ENCODE results near the gene KIF19. TPM values are rescaled to one million over a fixed set of nuclear protein-coding genes. Genes with fewer than 3 reads are reported as not detected.
"Not testable (repeated sequence)": the region's sequence is repeated elsewhere in the genome, so short reads cannot be mapped to it uniquely, and the experiment has no call there.

The KIF19 gene, protein sequence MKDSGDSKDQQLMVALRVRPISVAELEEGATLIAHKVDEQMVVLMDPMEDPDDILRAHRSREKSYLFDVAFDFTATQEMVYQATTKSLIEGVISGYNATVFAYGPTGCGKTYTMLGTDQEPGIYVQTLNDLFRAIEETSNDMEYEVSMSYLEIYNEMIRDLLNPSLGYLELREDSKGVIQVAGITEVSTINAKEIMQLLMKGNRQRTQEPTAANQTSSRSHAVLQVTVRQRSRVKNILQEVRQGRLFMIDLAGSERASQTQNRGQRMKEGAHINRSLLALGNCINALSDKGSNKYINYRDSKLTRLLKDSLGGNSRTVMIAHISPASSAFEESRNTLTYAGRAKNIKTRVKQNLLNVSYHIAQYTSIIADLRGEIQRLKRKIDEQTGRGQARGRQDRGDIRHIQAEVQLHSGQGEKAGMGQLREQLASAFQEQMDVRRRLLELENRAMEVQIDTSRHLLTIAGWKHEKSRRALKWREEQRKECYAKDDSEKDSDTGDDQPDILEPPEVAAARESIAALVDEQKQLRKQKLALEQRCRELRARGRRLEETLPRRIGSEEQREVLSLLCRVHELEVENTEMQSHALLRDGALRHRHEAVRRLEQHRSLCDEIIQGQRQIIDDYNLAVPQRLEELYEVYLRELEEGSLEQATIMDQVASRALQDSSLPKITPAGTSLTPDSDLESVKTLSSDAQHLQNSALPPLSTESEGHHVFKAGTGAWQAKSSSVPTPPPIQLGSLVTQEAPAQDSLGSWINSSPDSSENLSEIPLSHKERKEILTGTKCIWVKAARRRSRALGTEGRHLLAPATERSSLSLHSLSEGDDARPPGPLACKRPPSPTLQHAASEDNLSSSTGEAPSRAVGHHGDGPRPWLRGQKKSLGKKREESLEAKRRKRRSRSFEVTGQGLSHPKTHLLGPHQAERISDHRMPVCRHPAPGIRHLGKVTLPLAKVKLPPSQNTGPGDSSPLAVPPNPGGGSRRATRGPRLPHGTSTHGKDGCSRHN
- total RNA-seq: 1 to 10 TPM in 1 of 2 experiments, under 1 TPM in 1; 0.81 to 1.1 TPM
- 1.00 TPM for polyA plus RNA-seq (2013, experiment 1 of 2)
- polyA plus RNA-seq (2013, experiment 2 of 2): 0.68 TPM
- 0 to 6.5 (median 0.92) reads per million in 172 experiments for total RNA-seq

DNA sequence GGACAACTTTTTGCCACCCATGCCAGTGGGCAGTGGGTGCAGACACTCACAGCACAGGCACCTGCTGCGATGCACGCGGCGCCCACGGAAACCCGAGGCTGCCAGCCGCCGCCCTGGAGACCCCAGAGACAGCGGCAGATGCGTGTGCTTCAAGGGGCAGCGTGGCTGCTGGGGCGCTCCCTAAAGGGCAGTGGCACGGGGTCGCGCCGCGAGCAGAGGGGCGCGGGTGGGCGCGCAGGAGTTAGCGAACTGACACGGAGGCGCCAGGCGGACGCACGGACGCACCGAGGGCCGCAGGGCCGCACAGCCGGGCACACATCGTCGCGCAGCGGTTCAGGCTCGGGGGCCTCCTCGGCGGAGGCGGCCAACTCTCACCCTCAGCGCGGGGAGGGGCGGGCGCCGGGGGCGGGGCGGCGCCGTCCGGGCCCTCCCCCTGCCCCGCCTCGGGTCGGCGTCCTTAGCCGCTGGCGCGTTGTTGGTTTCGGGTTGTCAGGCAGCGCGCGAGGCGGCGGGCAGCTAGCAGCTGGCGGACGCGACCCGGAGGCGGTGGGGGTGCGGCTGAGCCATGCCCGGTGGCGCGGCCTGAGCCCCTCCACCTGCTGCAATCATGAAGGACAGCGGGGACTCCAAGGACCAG lies at the start of gene KIF19:
Gene KIF19, plus strand, starts transcription at position 484 of the 637 bp plus-strand sequence. Its CDS starts 124 bp downstream, at position 608.
- Histone ChIP-seq H3K9me3 (ENCODE audit: control insufficient read depth in 1 of 2, insufficient read depth in 1 of 2, low read length in 2 of 2) (no peaks in the 10 kb centered on the region), H3K4me1 (ENCODE audit: insufficient read depth, low read length) (peaks cover 38% of the 10 kb centered on the region), H3K27me3 (ENCODE audit: control insufficient read depth in 1 of 2, insufficient read depth in 2 of 2, low read length in 2 of 2) (peaks cover 0 to 11% of the 10 kb centered on the region in 2 experiments), H3K36me3 (ENCODE audit: insufficient read depth, low read length) (no peaks in the 10 kb centered on the region), H3K4me3 (ENCODE audit: low read length) (peak within 1 kb of the TSS; percentile 48), H3K27ac (ENCODE audit: low read depth in 1 of 2, low read length in 2 of 2) (no peak within 1 kb of the TSS)
- intact Hi-C loops (cut with DNase I, micrococcal nuclease): no loop called here
- H3K36me3 Mint-ChIP-seq (ENCODE audit: low read depth): no peaks in the 10 kb centered on the region
- no peaks in the 10 kb centered on the region for H3K9me3 Mint-ChIP-seq
- TF ChIP-seq, protein P1, sequence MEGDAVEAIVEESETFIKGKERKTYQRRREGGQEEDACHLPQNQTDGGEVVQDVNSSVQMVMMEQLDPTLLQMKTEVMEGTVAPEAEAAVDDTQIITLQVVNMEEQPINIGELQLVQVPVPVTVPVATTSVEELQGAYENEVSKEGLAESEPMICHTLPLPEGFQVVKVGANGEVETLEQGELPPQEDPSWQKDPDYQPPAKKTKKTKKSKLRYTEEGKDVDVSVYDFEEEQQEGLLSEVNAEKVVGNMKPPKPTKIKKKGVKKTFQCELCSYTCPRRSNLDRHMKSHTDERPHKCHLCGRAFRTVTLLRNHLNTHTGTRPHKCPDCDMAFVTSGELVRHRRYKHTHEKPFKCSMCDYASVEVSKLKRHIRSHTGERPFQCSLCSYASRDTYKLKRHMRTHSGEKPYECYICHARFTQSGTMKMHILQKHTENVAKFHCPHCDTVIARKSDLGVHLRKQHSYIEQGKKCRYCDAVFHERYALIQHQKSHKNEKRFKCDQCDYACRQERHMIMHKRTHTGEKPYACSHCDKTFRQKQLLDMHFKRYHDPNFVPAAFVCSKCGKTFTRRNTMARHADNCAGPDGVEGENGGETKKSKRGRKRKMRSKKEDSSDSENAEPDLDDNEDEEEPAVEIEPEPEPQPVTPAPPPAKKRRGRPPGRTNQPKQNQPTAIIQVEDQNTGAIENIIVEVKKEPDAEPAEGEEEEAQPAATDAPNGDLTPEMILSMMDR (IDR thresholded peaks at IDR 0.05): no peak
- H3K27ac Mint-ChIP-seq: no peak within 1 kb of the TSS
- DNase-seq (peak in 13 of 14 experiments; percentile 6 to 76 (median 46)), ATAC-seq (ENCODE audit: poor library complexity) (peak; percentile 90)
- H3K4me1 Mint-ChIP-seq (ENCODE audit: low read depth): peaks cover 28% of the 10 kb centered on the region
- H3K27me3 Mint-ChIP-seq: peaks cover 26% of the 10 kb centered on the region
- ChIA-PET POLR2A (no interaction called here), CTCF (no interaction called here)
- H3K4me3 Mint-ChIP-seq: peak within 1 kb of the TSS; percentile 65

DNA sequence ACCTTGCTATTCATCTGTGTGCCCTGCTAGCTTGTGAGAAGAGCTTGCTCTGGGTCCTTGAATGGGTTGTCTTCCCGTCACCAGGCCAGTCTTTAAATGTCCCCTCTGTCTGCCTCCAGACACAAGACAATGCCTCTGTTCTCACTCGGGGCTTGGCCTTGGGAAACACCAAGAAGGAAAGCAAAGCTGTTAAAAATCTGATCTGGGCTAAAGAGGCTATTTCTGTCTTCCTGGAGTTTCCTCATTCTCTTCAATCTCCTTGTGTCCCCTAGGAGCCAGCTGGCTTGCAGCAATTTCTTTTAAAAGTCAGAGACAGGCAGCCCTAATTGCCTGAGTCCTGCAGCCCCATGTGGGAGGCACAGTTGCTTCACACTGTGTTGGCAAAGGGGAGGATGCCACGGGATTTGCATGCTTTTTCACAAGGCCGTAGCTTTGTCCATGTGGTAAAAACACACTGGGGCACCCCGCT lies 49.5 kb upstream of the KIF19 start:
- DNase-seq (no peak), ATAC-seq (ENCODE audit: poor library complexity) (no peak)
- Mint-ChIP-seq H3K27ac (peak overlapping the region; percentile 53), H3K4me3 (no peak overlapping the region), H3K36me3 (ENCODE audit: low read depth) (no peaks in the 10 kb centered on the region), H3K4me1 (ENCODE audit: low read depth) (peaks cover 48% of the 10 kb centered on the region), H3K9me3 (no peaks in the 10 kb centered on the region), H3K27me3 (peaks cover 4% of the 10 kb centered on the region)
- no peak overlapping the region for H3K27ac ChIP-seq (ENCODE audit: low read depth in 1 of 2, low read length in 2 of 2)
- no peak overlapping the region for H3K4me3 ChIP-seq (ENCODE audit: low read length)
- peaks cover 55% of the 10 kb centered on the region for H3K4me1 ChIP-seq (ENCODE audit: insufficient read depth, low read length)
- TF ChIP-seq, protein P1 (IDR thresholded peaks at IDR 0.05): no peak
- POLR2A ChIA-PET: no interaction called here
- peaks cover 0 to 1% of the 10 kb centered on the region in 2 experiments for H3K9me3 ChIP-seq (ENCODE audit: control insufficient read depth in 1 of 2, insufficient read depth in 1 of 2, low read length in 2 of 2)
- intact Hi-C loops (cut with DNase I, micrococcal nuclease): no loop called here
- CTCF ChIA-PET: no interaction called here
- no peaks in the 10 kb centered on the region for H3K36me3 ChIP-seq (ENCODE audit: insufficient read depth, low read length)
- H3K27me3 ChIP-seq (ENCODE audit: control insufficient read depth in 1 of 2, insufficient read depth in 2 of 2, low read length in 2 of 2): peaks cover 0 to 2% of the 10 kb centered on the region in 2 experiments

DNA sequence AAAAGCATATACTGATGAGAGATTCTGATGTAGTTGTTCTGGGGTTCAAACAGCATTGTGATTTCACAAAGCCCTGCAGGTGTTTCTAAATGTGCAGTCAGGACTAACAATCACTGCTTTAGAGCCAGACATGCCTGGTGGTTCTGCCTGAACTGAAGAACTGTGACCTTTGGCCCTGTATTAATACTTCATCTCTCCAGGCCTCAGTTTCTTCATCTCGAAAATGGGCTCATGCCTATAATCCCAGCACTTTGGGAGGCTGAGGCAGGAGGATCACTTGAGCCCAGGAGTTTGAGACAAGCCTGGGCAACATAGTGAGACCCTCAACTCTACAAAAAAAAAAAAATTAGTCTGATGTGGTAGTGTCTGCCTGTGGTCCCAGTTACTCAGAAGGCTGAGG lies 48.1 kb upstream of the KIF19 start:
- DNase-seq: no peak
- ATAC-seq (ENCODE audit: poor library complexity): no peak
- no peaks in the 10 kb centered on the region for H3K36me3 ChIP-seq (ENCODE audit: insufficient read depth, low read length)
- intact Hi-C loops (cut with DNase I, micrococcal nuclease): no loop called here
- no peak overlapping the region for H3K4me3 Mint-ChIP-seq
- POLR2A ChIA-PET: no interaction called here
- H3K4me3 ChIP-seq (ENCODE audit: low read length): no peak overlapping the region
- H3K27me3 ChIP-seq (ENCODE audit: control insufficient read depth in 1 of 2, insufficient read depth in 2 of 2, low read length in 2 of 2): peaks cover 0 to 2% of the 10 kb centered on the region in 2 experiments
- H3K27me3 Mint-ChIP-seq: peaks cover 2% of the 10 kb centered on the region
- H3K36me3 Mint-ChIP-seq (ENCODE audit: low read depth): no peaks in the 10 kb centered on the region
- peak overlapping the region in 1 of 2 donors; percentile 17 for H3K27ac ChIP-seq (ENCODE audit: low read depth in 1 of 2, low read length in 2 of 2)
- H3K9me3 Mint-ChIP-seq: no peaks in the 10 kb centered on the region
- H3K4me1 Mint-ChIP-seq (ENCODE audit: low read depth): peaks cover 61% of the 10 kb centered on the region
- H3K27ac Mint-ChIP-seq: peak overlapping the region; percentile 59
- TF ChIP-seq, protein P1 (IDR thresholded peaks at IDR 0.05): no peak
- H3K9me3 ChIP-seq (ENCODE audit: control insufficient read depth in 1 of 2, insufficient read depth in 1 of 2, low read length in 2 of 2): peaks cover 0 to 9% of the 10 kb centered on the region in 2 experiments
- CTCF ChIA-PET: no interaction called here
- H3K4me1 ChIP-seq (ENCODE audit: insufficient read depth, low read length): peaks cover 68% of the 10 kb centered on the region

- CTCF ChIA-PET: interaction anchor here (1.3 kb wide), 1 partner anchor 21 kb away, joined by 3 read pairs; no protein-coding TSS in a partner anchor
- POLR2A ChIA-PET: interaction anchor here (0.7 to 4.5 kb wide), 3 partner anchors 8 to 66 kb away, joined by 5 to 28 read pairs (median 7); partner anchors contain the start of gene TTYH2
- intact Hi-C loops (cut with DNase I, micrococcal nuclease): loop anchor here (5.0 kb wide), 1 partner anchor 67 kb away; the partner anchor contains the start of gene TTYH2 (in 2 of the 2)
- not testable (repeated sequence) for H3K36me3 Mint-ChIP-seq (ENCODE audit: low read depth); H3K27me3 ChIP-seq (ENCODE audit: control insufficient read depth in 1 of 2, insufficient read depth in 2 of 2, low read length in 2 of 2); DNase-seq; ATAC-seq (ENCODE audit: poor library complexity); H3K9me3 ChIP-seq (ENCODE audit: control insufficient read depth in 1 of 2, insufficient read depth in 1 of 2, low read length in 2 of 2); H3K36me3 ChIP-seq (ENCODE audit: insufficient read depth, low read length); H3K4me3 ChIP-seq (ENCODE audit: low read length); H3K27me3 Mint-ChIP-seq; H3K9me3 Mint-ChIP-seq; H3K4me3 Mint-ChIP-seq
- Histone ChIP-seq H3K27ac (ENCODE audit: low read depth in 1 of 2, low read length in 2 of 2) (peak overlapping the region; percentile 57 to 90), H3K4me1 (ENCODE audit: insufficient read depth, low read length) (peaks cover 73% of the 10 kb centered on the region)
- Mint-ChIP-seq H3K27ac (peak overlapping the region; percentile 90), H3K4me1 (ENCODE audit: low read depth) (peaks cover 57% of the 10 kb centered on the region)
Observed at GRCh38 chr17:74279617-74280016, 46.4 kb upstream of the KIF19 start.
